NCI-H146 treated with DMSO at 0.1 percent for 48 hours (cell line): ENCODE data around the gene ELMO3.

ENCODE experiments used
- DNase-seq: peaks from one replicate; lab custom pipeline; 2025; ENCODE audit not compliant: unreplicated experiment; lab: John Stamatoyannopoulos, UW

Gene ELMO3

GRCh38 chr16:67238806-67239470 is 40.0 kb downstream of the ELMO3 start:
- no peak for DNase-seq

DNA sequence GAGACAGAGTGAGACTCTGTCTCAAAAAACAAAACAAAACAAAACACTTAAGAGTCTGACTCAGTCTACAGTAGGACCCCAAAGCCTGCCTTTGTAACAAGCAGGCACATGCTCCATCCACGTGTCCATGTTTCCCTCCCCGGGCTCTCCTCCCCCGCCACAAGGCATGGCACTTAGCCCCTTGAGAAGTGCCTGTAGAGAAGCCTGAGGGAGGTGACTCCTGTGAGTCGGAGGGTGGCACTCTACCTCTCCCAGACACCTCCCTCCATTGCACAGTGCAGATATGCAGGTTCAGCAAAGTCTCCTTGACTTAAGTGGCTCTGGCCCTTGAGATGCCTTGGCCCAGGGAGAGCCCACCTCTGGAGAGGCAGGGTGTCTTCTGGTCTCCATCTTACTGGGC is 41.6 kb downstream of the ELMO3 start:
- DNase-seq, result no peak

GRCh38 chr16:67241008-67241900 is 42.3 kb downstream of the ELMO3 start:
- DNase-seq, result no peak

- no peak for DNase-seq
Measured at GRCh38 chr16:67242138-67242730, 43.3 kb downstream of the ELMO3 start.

GRCh38 chr16:67243481-67243880 is 44.5 kb downstream of the ELMO3 start:
- DNase-seq, result no peak

- DNase-seq, result no peak
Measured at GRCh38 chr16:67244387-67245185, 45.7 kb downstream of the ELMO3 start.

DNA sequence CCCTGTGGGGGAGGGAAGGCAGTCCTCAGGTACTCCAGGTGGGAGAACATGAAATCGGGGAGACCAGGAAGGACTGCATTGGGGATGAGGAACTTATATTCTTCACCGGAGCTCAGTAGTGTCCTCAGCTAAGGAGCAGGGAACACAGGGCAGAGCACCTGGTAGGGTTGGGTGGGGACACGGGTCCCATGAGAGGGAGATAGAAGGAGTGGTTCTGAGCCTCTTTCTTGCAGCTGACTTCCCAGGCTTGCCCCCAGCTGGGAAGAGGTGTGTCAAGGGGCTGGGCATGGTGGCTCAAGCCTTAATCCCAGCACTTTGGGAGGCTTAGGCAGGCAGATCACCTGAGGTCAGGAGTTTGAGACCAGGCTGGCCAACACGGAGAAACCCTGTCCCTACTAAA is 46.3 kb downstream of the ELMO3 start:
- DNase-seq, result no peak

- no peak for DNase-seq
Measured at GRCh38 chr16:67245674-67246080, 46.7 kb downstream of the ELMO3 start.

DNA sequence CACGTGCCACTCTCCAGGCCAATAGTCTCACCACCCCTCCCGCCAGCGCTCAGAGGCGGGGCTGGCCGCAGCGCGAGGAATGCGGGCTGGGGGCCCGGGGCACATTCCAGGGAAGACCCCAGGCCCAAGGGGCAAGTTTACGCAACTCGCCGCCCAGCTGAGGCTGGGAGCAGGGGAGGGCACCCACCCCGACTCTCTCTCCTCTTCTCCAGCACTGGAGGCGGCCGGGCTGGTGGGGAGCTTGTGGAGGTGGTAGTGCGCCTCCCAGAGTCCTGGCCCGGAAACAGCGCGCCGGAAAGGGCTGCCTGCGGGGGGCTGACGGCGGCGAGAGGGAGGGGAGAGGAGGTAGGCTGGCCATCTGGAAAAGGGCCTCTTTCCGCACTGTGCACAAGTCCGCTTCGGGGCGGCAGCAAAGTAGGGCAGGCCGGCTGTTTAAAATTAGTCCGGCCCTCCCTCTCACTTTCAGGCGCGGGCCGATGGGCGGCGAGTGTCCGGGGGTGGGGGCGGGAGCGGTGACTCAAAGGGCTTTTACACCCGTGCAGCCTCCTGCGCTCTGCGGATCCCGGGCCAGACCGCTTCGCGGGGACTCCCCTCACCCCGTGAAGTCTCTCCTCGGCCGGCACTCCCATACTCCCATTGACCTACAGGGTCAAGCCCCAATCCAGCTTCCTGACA is 47.3 kb downstream of the ELMO3 start:
- DNase-seq, result peak; percentile 32

GRCh38 chr16:67246756-67247191 is 47.8 kb downstream of the ELMO3 start:
- DNase-seq, result peak; percentile 65

DNA sequence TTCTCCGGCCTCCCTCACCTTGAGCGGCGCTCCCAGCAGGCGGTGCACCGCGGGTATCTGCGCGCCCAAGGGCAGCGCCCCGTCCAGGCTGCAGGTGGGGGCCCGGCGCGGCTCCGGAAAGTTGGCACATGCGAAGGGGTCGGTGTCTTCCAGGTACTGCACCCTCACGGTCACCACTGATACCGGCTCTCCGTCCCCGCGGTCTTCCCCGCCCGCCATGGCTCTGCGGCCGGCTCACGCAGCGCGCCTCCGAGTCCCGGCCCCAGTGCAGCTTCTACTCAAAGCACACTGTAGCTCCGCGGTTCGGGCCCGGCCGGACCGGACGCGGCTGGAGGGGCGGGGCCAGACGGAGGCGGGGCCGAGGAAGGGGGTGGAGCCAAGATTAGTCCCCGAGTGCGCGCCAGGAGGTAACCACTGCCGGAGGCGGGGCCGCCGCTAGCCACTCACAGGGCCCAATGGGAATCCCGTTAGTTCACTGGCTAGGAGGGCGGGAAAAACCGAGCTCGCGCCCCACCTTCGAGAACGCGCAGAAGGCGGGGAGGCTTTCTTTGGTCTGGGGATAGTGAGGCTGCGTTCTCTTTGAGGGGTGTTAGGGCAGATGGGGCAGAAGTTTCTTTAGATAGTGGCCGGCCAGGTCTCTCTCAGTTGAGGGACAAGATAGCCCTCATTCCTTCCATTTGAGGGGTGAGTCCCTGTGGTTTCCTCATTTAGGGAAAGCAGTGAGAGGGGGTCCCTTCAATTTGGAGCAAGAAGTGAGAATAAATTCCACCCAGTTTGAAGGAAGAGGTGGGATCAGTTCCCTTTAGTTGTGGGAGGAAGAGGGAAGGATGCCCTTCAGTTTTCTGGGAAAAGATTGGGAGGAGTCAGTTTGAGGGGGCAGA is 48.5 kb downstream of the ELMO3 start, which contains the start of gene FHOD1:
FHOD1 (minus strand) TSS at position 290 of the 881 bp plus-strand sequence; CDS start at position 219, 71 bp downstream.
- DNase-seq, result peak; percentile 81

DNA sequence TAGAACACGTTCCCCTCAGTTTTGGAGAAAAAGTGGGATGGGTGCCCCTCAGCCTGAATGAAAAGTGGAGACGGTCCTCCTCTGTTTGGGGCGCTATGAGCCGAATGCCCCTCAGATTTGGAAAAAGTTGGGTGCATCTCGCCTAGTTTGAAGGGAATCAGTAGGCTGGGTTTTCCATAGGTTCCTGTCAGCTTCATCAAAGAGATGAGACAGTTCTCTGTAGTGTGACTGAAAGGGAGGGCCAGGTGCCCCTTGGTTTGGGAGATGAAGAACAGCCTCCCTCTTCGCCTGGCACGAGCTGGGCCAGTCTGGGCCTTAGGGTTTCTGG is 49.1 kb downstream of the ELMO3 start:
- DNase-seq, result no peak

GRCh38 chr16:67248401-67249177 is 49.7 kb downstream of the ELMO3 start, which contains the start of gene SLC9A5:
Gene SLC9A5 (plus strand): TSS chr16:67248979. CDS start chr16:67249015, 36 bp downstream.
- no peak for DNase-seq

DNA sequence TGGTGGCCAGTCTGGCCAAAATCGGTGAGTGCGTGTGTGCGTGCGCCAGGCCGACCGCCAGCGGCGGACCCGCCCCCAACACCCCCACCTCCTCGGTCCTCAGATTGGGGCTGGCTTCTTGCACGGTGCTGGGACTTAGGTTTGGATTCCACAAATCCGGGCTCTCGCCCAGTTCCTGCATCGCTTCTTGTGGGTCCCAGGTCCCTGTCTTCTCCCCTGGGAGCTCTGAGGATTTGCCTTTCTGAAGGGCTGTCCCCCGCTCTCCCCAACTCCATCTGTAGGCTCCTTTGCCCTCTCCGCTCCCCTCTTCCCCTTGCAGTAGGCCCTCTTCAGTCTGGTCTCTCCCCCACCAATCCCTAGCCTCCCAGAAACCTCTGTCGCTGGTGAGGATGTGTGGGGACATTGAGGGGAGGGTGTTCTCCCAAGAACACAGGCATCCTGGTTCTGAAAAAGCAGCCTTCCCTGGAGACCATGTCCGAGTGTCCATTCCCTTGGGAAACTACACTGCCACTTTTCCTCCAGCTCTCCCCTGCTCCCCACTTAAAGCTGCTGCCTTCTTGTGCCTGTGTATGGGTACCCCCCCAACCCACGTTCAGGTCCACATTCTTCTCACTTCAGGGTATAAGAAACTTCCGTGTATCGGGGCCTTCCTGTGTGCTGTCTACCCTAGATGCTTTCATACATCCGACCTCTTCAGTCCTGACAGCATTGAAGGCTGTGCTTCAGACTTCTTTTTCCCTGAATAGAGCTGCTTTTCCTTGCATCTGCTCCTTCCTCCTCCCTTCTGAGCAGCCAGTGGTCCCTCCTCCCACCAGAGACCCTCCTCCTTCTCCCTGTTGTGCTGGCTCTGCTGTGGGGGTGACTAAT is 50.5 kb downstream of the ELMO3 start:
- DNase-seq, result no peak

DNA sequence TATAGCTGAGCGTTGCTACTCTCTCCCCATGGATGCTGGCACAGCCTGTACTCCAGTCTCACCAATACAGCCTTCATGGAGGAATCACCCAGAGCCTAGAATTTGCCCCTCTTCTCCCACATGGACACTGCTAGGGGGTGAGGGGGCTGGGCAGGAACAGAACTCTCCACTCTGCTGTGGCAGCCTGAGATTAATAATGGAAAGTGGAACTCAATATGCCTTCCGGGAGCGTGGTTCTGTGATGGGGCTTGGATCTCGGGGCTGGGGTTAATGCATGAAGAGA is 51.1 kb downstream of the ELMO3 start:
- no peak for DNase-seq

DNA sequence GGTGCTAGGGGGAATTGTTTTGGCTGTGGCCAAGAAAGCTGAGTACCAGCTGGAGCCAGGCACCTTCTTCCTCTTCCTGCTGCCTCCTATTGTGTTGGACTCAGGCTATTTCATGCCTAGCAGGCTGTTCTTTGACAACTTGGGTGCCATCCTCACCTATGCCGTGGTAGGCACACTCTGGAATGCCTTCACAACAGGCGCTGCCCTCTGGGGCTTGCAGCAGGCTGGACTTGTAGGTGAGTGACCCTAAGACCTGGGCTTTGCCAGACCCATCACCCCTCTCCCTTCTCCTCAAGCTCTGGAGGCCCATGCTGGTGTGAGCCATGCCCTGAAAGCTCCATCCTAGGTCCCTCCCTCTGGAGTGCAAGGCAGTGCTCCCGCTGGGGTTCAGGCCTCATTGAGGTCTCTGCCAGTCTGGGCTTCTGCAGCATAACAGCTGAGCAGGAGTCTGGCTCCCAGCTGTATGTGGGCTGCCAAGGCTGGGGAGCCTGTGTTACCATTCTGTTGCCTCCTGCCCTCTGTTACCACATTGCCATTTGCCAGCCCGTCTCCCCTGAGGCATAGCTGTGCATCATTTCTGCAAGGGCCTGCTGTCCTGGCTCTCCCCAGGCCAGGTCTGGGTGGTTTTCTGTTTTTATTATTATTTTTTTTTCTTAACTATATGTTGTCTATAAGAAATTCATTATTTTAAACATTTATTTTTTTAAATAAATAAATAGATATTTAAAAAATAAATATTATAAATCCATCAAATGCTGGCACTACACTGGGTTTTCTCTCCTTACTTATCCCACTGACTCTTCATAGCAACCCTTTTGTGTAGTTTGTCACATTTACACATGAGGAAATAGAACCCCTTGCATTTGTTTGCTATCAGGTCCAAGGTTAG is 53.9 kb downstream of the ELMO3 start:
- no peak for DNase-seq
